Nephron progenitor cell (in vitro differentiated cells): Measurements from ENCODE around the gene HNRNPAB.

ENCODE experiments used
- DNase-seq: peaks from one replicate; pipeline ENCODE4 v3.0.0; 2021
- H3K27ac Mint-ChIP-seq: 2 replicates; pipeline ENCODE4 v1.8.0; 2021; ENCODE audit warnings: mild to moderate bottlenecking, moderate library complexity, mixed read lengths
- H3K27me3 Mint-ChIP-seq: 2 replicates; pipeline ENCODE4 v1.8.0; 2021; ENCODE audit warnings: mild to moderate bottlenecking, low read depth, mixed read lengths; ENCODE audit not compliant: poor library complexity
- H3K36me3 Mint-ChIP-seq: 2 replicates; pipeline ENCODE4 v1.8.0; 2021; ENCODE audit warnings: low read depth, mixed read lengths
- H3K4me1 Mint-ChIP-seq: 2 replicates; pipeline ENCODE4 v1.8.0; 2021; ENCODE audit warnings: mixed read lengths
- H3K4me3 Mint-ChIP-seq: 2 replicates; pipeline ENCODE4 v1.8.0; 2021; ENCODE audit warnings: mild to moderate bottlenecking, moderate library complexity, mixed read lengths
- H3K9me3 Mint-ChIP-seq: 2 replicates; pipeline ENCODE4 v1.8.0; 2021; ENCODE audit warnings: mild to moderate bottlenecking, moderate library complexity, mixed read lengths
- CTCF ChIP-seq: fragments of 200-600 bp; sonication (generic); IDR thresholded peaks from 2 replicates; pipeline ENCODE4 v1.5.0; 2021; ENCODE audit warnings: antibody characterized with exemption

Gene HNRNPAB

DNA sequence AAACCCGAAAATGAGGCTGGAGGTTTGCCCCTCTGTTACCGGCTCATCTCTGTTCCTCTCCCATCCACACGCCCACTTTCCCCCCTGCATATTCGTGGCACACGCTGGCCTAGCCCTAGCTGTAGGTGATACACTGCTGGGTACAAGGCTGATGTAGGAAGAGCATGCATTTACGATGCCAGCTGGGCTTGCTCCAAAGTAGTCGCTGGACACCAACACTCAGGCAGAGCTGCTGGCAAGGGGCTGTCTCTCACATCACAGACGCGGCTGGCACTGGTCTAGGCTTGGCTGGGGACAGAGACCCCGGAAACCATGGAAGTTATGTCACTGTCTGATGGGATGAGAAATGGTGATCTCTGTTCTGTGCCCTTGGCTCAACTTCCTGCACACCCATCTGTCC, 38.1 kb downstream of the HNRNPAB start:
- Mint-ChIP-seq H3K36me3 (no peaks in the 10 kb centered on the region), H3K27me3 (peaks cover 5% of the 10 kb centered on the region), H3K27ac (no peak overlapping the region), H3K4me1 (peaks cover 29% of the 10 kb centered on the region), H3K9me3 (no peaks in the 10 kb centered on the region), H3K4me3 (no peak overlapping the region)
- no peak for TF ChIP-seq CTCF
- DNase-seq = no peak

GRCh38 chr5:178244576-178244975, 40.2 kb downstream of the HNRNPAB start:
- no peak overlapping the region for H3K27ac Mint-ChIP-seq

DNA sequence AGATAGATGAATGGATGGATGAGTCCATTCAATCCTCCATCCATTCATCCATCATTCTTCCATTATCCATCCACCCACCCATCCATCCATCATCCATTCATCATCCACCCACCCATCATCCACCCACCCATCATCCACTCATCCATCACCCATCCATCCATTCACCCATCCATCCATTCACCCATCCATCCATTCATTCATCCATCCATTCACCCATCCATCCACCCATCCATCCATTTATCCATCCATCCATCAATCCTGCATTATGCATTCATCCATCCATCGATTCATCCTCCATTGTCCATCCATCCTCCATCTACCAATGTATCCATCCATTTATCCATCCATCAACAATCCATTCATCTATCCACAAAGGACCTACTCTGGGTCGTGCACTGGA, 41.1 kb downstream of the HNRNPAB start:
- no peak overlapping the region for H3K4me3 Mint-ChIP-seq
- H3K9me3 Mint-ChIP-seq = no peaks in the 10 kb centered on the region
- no peak for TF ChIP-seq CTCF
- no peaks in the 10 kb centered on the region for H3K36me3 Mint-ChIP-seq
- DNase-seq = no peak
- peaks cover 5% of the 10 kb centered on the region for H3K27me3 Mint-ChIP-seq
- H3K4me1 Mint-ChIP-seq = peaks cover 18% of the 10 kb centered on the region
- no peak overlapping the region for H3K27ac Mint-ChIP-seq

More at GRCh38 chr5:178244576-178244975, 40.2 kb downstream of the HNRNPAB start:
- H3K9me3 Mint-ChIP-seq = no peaks in the 10 kb centered on the region
- H3K4me3 Mint-ChIP-seq = no peak overlapping the region
- DNase-seq = no peak
- peaks cover 5% of the 10 kb centered on the region for H3K27me3 Mint-ChIP-seq
- H3K36me3 Mint-ChIP-seq = no peaks in the 10 kb centered on the region
- peaks cover 21% of the 10 kb centered on the region for H3K4me1 Mint-ChIP-seq
- no peak for TF ChIP-seq CTCF

- TF ChIP-seq CTCF = no peak
- H3K27ac Mint-ChIP-seq = no peak overlapping the region
- no peak overlapping the region for H3K4me3 Mint-ChIP-seq
- H3K36me3 Mint-ChIP-seq = no peaks in the 10 kb centered on the region
- H3K27me3 Mint-ChIP-seq = peaks cover 5% of the 10 kb centered on the region
- no peak for DNase-seq
- H3K4me1 Mint-ChIP-seq = peaks cover 12% of the 10 kb centered on the region
- H3K9me3 Mint-ChIP-seq = no peaks in the 10 kb centered on the region
Measured at GRCh38 chr5:178246624-178247279, 42.4 kb downstream of the HNRNPAB start.

DNA sequence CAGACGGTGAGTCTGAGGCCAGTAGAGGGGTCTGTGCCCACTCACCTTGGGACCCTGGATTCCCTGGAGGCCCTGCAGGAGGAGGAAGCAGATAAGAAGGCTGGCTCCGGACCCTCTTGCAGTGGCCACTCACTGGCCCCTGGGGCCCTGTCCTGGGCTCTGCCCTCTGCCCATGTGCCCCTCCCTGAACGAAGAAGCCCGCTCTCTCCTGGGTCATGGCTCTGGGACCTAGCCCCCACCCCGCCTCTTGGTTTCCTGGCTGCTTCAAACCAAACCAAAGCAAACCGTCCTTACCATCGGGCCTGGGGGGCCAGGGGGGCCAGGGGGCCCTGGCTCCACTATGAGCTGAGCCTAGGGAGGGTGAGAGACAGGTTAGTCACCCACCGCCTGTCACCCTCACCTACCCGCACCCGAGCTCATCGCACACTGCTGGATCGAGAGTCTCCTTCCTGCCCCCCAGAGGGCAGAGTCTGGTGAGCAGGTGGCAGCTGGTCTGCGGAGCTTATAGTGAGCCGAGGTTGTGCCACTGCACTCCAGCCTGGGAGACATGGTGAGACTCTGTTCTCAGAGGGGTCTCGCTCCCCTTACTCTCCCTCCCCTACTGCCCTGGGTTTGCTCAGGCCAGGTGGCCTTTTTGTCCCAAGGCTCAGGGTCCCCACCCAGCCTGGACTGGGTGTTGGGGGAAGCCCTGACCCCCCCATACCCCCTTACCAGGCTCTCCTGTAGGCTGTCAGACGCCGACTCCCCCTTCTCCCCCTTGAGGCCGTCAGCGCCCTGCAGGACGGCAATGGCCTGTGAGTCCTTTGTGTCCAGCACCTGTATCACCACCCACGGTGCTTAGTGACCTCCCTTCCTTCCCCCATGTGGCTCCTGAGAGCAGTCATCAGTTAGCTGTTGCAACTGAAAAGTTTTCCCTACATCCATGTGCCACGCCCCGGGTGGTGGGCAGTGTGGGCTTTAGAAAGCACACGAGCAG, 43.4 kb downstream of the HNRNPAB start:
- DNase-seq = no peak
- Mint-ChIP-seq H3K36me3 (no peaks in the 10 kb centered on the region), H3K27ac (no peak overlapping the region), H3K4me3 (no peak overlapping the region), H3K9me3 (no peaks in the 10 kb centered on the region), H3K27me3 (peaks cover 5% of the 10 kb centered on the region), H3K4me1 (peaks cover 12% of the 10 kb centered on the region)
- TF ChIP-seq CTCF = no peak
